Neural cell (in vitro differentiated cells): Measurements from ENCODE around the gene PPIG. TPM values are rescaled to one million over a fixed set of nuclear protein-coding genes. Genes with fewer than 3 reads are reported as not detected.
"Not testable (repeated sequence)": the region's sequence is repeated elsewhere in the genome, so short reads cannot be mapped to it uniquely, and the experiment has no call there.

ENCODE experiments used
- H2AFZ ChIP-seq: fragments of 200-600, 300-800 bp; sonication (generic), shearing (Covaris generic); 2 replicates; pipeline ENCODE4 v1.6.0; 2014; ENCODE audit warnings: low read depth, mild to moderate bottlenecking, antibody characterized with exemption, low read length, moderate library complexity
- H3F3A ChIP-seq: fragments of 200-600 bp; shearing (Covaris generic); 2 replicates; pipeline ENCODE4 v1.6.1; 2016; ENCODE audit warnings: mild to moderate bottlenecking, moderate library complexity, mixed read lengths, antibody characterized with exemption, low read length; ENCODE audit not compliant: insufficient read depth, poor library complexity, severe bottlenecking
- H3K27ac ChIP-seq: fragments of 200-600, 300-800 bp; sonication (generic), shearing (Covaris generic); 2 replicates; pipeline ENCODE4 v1.5.1; 2014; ENCODE audit warnings: mild to moderate bottlenecking, low read length, moderate library complexity
- H3K27me3 ChIP-seq: fragments of 300-800, 200-600 bp; sonication (generic), shearing (Covaris generic); 2 replicates; pipeline ENCODE4 v1.6.0; 2014; ENCODE audit warnings: mild to moderate bottlenecking, low read depth, low read length, moderate library complexity; ENCODE audit not compliant: insufficient read depth
- H3K36me3 ChIP-seq: fragments of 300-800, 200-600 bp; sonication (generic), shearing (Covaris generic); 2 replicates; pipeline ENCODE4 v1.5.1; 2014; ENCODE audit warnings: mild to moderate bottlenecking, antibody characterized with exemption, low read length, moderate library complexity; ENCODE audit not compliant: insufficient read depth
- H3K4me2 ChIP-seq: fragments of 300-800, 200-600 bp; sonication (generic), shearing (Covaris generic); 2 replicates; pipeline ENCODE4 v1.6.0; 2014; ENCODE audit warnings: mild to moderate bottlenecking, low read length
- H3K4me3 ChIP-seq: fragments of 300-800, 200-600 bp; sonication (generic), shearing (Covaris generic); 2 replicates; pipeline ENCODE4 v1.5.1; 2014; ENCODE audit warnings: mild to moderate bottlenecking, low read length, moderate library complexity
- H3K79me2 ChIP-seq: fragments of 200-600 bp; shearing (Covaris generic); replicated peaks from 2 replicates; pipeline ENCODE4 v1.6.0; 2014; ENCODE audit warnings: mild to moderate bottlenecking, low read length, moderate library complexity; ENCODE audit not compliant: insufficient read depth
- H3K9ac ChIP-seq: fragments of 300-800, 200-600 bp; sonication (generic), shearing (Covaris generic); 2 replicates; pipeline ENCODE4 v1.6.1; 2016; ENCODE audit warnings: mild to moderate bottlenecking, low read length, mixed read lengths
- H3K9me2 ChIP-seq: fragments of 200-600 bp; shearing (Covaris generic); 2 replicates; pipeline ENCODE4 v1.6.1; 2016; ENCODE audit warnings: mild to moderate bottlenecking, low read length, mixed read lengths; ENCODE audit not compliant: insufficient read depth
- H3K9me3 ChIP-seq: fragments of 200-600, 300-800 bp; sonication (generic), shearing (Covaris generic); 2 replicates; pipeline ENCODE4 v1.6.1; 2016; ENCODE audit warnings: mild to moderate bottlenecking, mixed run types, low read length, moderate library complexity, mixed read lengths
- H4K20me1 ChIP-seq: fragments of 200-600 bp; shearing (Covaris generic); 2 replicates; pipeline ENCODE4 v1.6.1; 2016; ENCODE audit warnings: mild to moderate bottlenecking, mixed run types; ENCODE audit not compliant: insufficient read depth
- EP300 ChIP-seq: fragments of 450-650 bp; conservative IDR thresholded peaks from 2 replicates; pipeline ENCODE4 v1.6.1; 2014; ENCODE audit warnings: antibody characterized with exemption, mild to moderate bottlenecking, moderate library complexity; ENCODE audit not compliant: poor library complexity, severe bottlenecking
- EZH2 ChIP-seq: fragments of 200-600, 300-800 bp; shearing (Covaris generic), sonication (generic); IDR thresholded peaks from 2 replicates; pipeline ENCODE4 v1.6.1; 2014; ENCODE audit warnings: antibody characterized with exemption, low read length, borderline replicate concordance, mild to moderate bottlenecking; ENCODE audit not compliant: insufficient read depth, poor library complexity, severe bottlenecking
- MXI1 ChIP-seq: fragments of 450-650 bp; conservative IDR thresholded peaks from 2 replicates; pipeline ENCODE4 v1.6.1; 2014; ENCODE audit warnings: antibody characterized with exemption, mild to moderate bottlenecking; ENCODE audit not compliant: poor library complexity, severe bottlenecking
- POLR2AphosphoS5 ChIP-seq: IDR thresholded peaks from 2 replicates; pipeline ENCODE4 v1.6.1; 2012
- RAD21 ChIP-seq: fragments of 450-650 bp; conservative IDR thresholded peaks from 2 replicates; pipeline ENCODE4 v1.6.1; 2014; ENCODE audit warnings: antibody characterized with exemption, mild to moderate bottlenecking, moderate library complexity
- SMC3 ChIP-seq: fragments of 450-650 bp; conservative IDR thresholded peaks from 2 replicates; pipeline ENCODE4 v1.6.1; 2014; ENCODE audit warnings: antibody characterized with exemption, mild to moderate bottlenecking, moderate library complexity; ENCODE audit not compliant: poor library complexity
- TAF1 ChIP-seq: IDR thresholded peaks from 2 replicates; pipeline ENCODE4 v1.6.1; 2012; ENCODE audit warnings: low read depth
- polyA plus RNA-seq: library from polyadenylated mRNA; depleted of rRNA; stranded (reverse); fragments of >200 nt; gene quantifications from 2 replicates; pipeline ENCODE4 v1.2.3, GENCODE V29; 2014
- TF ChIP-seq, protein P1 (sequence below): IDR thresholded peaks from 2 replicates; pipeline ENCODE4 v1.6.1; 2012; ENCODE audit warnings: borderline replicate concordance
- TF ChIP-seq, protein P2 (sequence below): fragments of 450-650 bp; IDR thresholded peaks from 2 replicates; pipeline ENCODE4 v1.5.1; 2014; ENCODE audit warnings: antibody characterized with exemption, mild to moderate bottlenecking, moderate library complexity; ENCODE audit not compliant: poor library complexity, severe bottlenecking

PPIG gene
- polyA plus RNA-seq, 1 donor from 2014 or later: 45.0 TPM

DNA sequence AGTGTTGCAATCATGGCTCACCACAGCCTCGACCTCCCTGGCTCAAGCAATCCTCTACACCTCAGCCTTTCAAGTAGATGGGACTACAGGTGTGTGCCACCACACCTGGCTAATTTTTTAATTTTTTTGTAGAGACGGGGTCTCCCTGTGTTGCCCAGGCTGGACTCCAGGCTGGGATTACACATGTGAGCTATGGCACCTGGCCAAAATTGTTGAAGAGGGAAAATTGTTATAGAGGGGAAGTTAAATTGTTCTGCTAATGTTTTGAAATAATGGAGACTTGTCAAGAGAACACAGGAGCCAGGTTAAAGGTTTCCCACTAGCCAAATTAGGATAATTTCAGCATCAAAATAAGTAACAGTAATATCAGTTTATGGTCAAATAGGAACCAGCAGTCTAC is 25.1 kb downstream of the PPIG start (continued):
- TF ChIP-seq EP300 (no peak), RAD21 (no peak)

DNA sequence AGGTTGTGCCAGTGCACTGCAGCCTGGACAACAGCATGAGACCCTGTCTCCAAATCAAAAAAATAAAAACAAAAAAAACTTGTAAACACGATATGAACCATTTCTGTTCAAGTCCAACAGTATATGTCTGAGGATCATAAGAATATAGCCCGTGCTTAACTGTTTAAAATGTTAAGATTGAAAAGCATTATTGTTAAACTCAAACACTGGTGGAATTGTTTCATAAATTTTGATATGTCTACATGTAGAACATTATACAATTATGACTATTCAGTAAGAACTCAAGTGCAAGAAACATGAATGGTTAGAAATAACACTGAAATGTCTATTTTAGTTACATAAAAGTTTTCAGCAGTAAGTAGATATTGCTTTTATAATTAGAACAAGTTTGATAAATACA is 29.7 kb downstream of the PPIG start:
- H3F3A ChIP-seq: no peaks in the 10 kb centered on the region
- H3K9me2 ChIP-seq: no peaks in the 10 kb centered on the region
- no peaks in the 10 kb centered on the region for H3K9me3 ChIP-seq
- no peaks in the 10 kb centered on the region for H4K20me1 ChIP-seq
- no peak overlapping the region for H3K4me2 ChIP-seq
- no peak overlapping the region for H3K4me3 ChIP-seq
- H3K27ac ChIP-seq: no peak overlapping the region
- H3K27me3 ChIP-seq: no peaks in the 10 kb centered on the region
- H2AFZ ChIP-seq: no peak overlapping the region
- H3K9ac ChIP-seq: no peak overlapping the region
- TF ChIP-seq MXI1 (no peak), EZH2 (no peak), RAD21 (no peak), TAF1 (no peak), POLR2AphosphoS5 (no peak), EP300 (no peak), SMC3 (no peak)
- TF ChIP-seq, protein P1, sequence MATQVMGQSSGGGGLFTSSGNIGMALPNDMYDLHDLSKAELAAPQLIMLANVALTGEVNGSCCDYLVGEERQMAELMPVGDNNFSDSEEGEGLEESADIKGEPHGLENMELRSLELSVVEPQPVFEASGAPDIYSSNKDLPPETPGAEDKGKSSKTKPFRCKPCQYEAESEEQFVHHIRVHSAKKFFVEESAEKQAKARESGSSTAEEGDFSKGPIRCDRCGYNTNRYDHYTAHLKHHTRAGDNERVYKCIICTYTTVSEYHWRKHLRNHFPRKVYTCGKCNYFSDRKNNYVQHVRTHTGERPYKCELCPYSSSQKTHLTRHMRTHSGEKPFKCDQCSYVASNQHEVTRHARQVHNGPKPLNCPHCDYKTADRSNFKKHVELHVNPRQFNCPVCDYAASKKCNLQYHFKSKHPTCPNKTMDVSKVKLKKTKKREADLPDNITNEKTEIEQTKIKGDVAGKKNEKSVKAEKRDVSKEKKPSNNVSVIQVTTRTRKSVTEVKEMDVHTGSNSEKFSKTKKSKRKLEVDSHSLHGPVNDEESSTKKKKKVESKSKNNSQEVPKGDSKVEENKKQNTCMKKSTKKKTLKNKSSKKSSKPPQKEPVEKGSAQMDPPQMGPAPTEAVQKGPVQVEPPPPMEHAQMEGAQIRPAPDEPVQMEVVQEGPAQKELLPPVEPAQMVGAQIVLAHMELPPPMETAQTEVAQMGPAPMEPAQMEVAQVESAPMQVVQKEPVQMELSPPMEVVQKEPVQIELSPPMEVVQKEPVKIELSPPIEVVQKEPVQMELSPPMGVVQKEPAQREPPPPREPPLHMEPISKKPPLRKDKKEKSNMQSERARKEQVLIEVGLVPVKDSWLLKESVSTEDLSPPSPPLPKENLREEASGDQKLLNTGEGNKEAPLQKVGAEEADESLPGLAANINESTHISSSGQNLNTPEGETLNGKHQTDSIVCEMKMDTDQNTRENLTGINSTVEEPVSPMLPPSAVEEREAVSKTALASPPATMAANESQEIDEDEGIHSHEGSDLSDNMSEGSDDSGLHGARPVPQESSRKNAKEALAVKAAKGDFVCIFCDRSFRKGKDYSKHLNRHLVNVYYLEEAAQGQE: no peak
- TF ChIP-seq, protein P2, sequence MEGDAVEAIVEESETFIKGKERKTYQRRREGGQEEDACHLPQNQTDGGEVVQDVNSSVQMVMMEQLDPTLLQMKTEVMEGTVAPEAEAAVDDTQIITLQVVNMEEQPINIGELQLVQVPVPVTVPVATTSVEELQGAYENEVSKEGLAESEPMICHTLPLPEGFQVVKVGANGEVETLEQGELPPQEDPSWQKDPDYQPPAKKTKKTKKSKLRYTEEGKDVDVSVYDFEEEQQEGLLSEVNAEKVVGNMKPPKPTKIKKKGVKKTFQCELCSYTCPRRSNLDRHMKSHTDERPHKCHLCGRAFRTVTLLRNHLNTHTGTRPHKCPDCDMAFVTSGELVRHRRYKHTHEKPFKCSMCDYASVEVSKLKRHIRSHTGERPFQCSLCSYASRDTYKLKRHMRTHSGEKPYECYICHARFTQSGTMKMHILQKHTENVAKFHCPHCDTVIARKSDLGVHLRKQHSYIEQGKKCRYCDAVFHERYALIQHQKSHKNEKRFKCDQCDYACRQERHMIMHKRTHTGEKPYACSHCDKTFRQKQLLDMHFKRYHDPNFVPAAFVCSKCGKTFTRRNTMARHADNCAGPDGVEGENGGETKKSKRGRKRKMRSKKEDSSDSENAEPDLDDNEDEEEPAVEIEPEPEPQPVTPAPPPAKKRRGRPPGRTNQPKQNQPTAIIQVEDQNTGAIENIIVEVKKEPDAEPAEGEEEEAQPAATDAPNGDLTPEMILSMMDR: no peak
- H3K79me2 ChIP-seq: no peaks in the 10 kb centered on the region
- peaks cover 12% of the 10 kb centered on the region for H3K36me3 ChIP-seq

DNA sequence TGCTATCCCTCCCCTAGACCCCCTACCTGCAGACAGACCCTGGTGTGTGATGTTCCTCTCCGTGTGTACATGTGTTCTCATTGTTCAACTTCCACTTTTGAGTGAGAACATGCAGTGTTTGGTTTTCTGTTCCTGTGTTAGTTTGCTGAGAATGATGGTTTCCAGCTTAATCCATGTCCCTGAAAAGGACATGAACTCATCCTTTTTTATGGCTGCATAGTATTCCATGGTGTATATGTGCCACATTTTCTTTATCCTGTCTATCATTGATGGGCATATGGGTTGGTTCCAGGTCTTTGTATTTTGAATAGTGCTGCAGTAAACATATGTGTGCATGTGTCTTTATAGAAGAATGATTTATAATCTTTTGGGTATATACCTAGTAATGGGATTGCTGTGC is 31.8 kb downstream of the PPIG start:
- not testable (repeated sequence) for H2AFZ ChIP-seq, H3K36me3 ChIP-seq, H3K79me2 ChIP-seq, H4K20me1 ChIP-seq, H3F3A ChIP-seq, H3K27ac ChIP-seq, H3K9me2 ChIP-seq, H3K9ac ChIP-seq, H3K4me2 ChIP-seq, H3K4me3 ChIP-seq, H3K27me3 ChIP-seq, H3K9me3 ChIP-seq
